Measurements from ENCODE around the gene CD101. TPM values are rescaled to one million over a fixed set of nuclear protein-coding genes. Genes with fewer than 3 reads are reported as not detected.

CD101 gene
- total RNA-seq, 4 donors from 2014 or later = 1.2 to 5.3 (median 2.8) TPM

GRCh38 chr1:116958110-116958509 lies 43.5 kb upstream of the CD101 start:
- Histone ChIP-seq H3K36me3 (peaks cover 25% of the 10 kb centered on the region), H3K9me3 (no peaks in the 10 kb centered on the region), H3K27ac (no peak overlapping the region), H3K4me1 (no peaks in the 10 kb centered on the region), H3K27me3 (no peaks in the 10 kb centered on the region), H3K4me3 (no peak overlapping the region)
- no peak for DNase-seq (ENCODE audit: low spot score in 2 of 2)
- no peak for TF ChIP-seq EP300 (IDR thresholded peaks at IDR 0.05)
- TF ChIP-seq CTCF (IDR thresholded peaks at IDR 0.05) = no peak
- no peak for TF ChIP-seq POLR2A (IDR thresholded peaks at IDR 0.05)
- no peak for TF ChIP-seq POLR2AphosphoS5 (IDR thresholded peaks at IDR 0.05)
- WGBS = 84% methylated on average over 4 of the region's 4 CpGs

GRCh38 chr1:116958977-116959376 lies 42.6 kb upstream of the CD101 start:
- H3K36me3 ChIP-seq = peaks cover 30% of the 10 kb centered on the region
- TF ChIP-seq CTCF (IDR thresholded peaks at IDR 0.05) (no peak), EP300 (IDR thresholded peaks at IDR 0.05) (no peak), POLR2AphosphoS5 (IDR thresholded peaks at IDR 0.05) (no peak), POLR2A (IDR thresholded peaks at IDR 0.05) (no peak)
- no peaks in the 10 kb centered on the region for H3K9me3 ChIP-seq
- no peak overlapping the region for H3K4me3 ChIP-seq
- no peaks in the 10 kb centered on the region for H3K4me1 ChIP-seq
- 79% methylated on average over 2 of the region's 2 CpGs for WGBS
- no peak for DNase-seq (ENCODE audit: low spot score in 2 of 2)
- no peaks in the 10 kb centered on the region for H3K27me3 ChIP-seq
- H3K27ac ChIP-seq = no peak overlapping the region

- DNase-seq (ENCODE audit: low spot score in 2 of 2) = no peak
Observed at GRCh38 chr1:116961606-116962005, 40.0 kb upstream of the CD101 start.

GRCh38 chr1:116962987-116963639 lies 38.4 kb upstream of the CD101 start:
- peaks cover 46% of the 10 kb centered on the region for H3K36me3 ChIP-seq
- no peaks in the 10 kb centered on the region for H3K27me3 ChIP-seq
- no peak overlapping the region for H3K4me3 ChIP-seq
- no peaks in the 10 kb centered on the region for H3K9me3 ChIP-seq
- no peaks in the 10 kb centered on the region for H3K4me1 ChIP-seq
- DNase-seq (ENCODE audit: low spot score in 2 of 2) = no peak
- no peak overlapping the region for H3K27ac ChIP-seq
- no peak for TF ChIP-seq POLR2A (IDR thresholded peaks at IDR 0.05)
- TF ChIP-seq POLR2AphosphoS5 (IDR thresholded peaks at IDR 0.05) = no peak
- TF ChIP-seq EP300 (IDR thresholded peaks at IDR 0.05) = no peak
- no peak for TF ChIP-seq CTCF (IDR thresholded peaks at IDR 0.05)
- WGBS = 70% methylated on average over 4 of the region's 4 CpGs

More at GRCh38 chr1:116961606-116962005, 40.0 kb upstream of the CD101 start:
- Histone ChIP-seq H3K27me3 (no peaks in the 10 kb centered on the region), H3K4me1 (no peaks in the 10 kb centered on the region), H3K4me3 (no peak overlapping the region), H3K36me3 (peaks cover 40% of the 10 kb centered on the region), H3K9me3 (no peaks in the 10 kb centered on the region), H3K27ac (no peak overlapping the region)
- no peak for TF ChIP-seq POLR2A (IDR thresholded peaks at IDR 0.05)
- no peak for TF ChIP-seq EP300 (IDR thresholded peaks at IDR 0.05)
- 96% methylated on average over 6 of the region's 6 CpGs for WGBS

- H3K27me3 ChIP-seq = no peaks in the 10 kb centered on the region
- 94% methylated on average over 11 of the region's 11 CpGs for WGBS
- H3K27ac ChIP-seq = no peak overlapping the region
- H3K9me3 ChIP-seq = no peaks in the 10 kb centered on the region
- peaks cover 3% of the 10 kb centered on the region for H3K4me1 ChIP-seq
- H3K4me3 ChIP-seq = no peak overlapping the region
- DNase-seq (ENCODE audit: low spot score in 2 of 2) = no peak
- TF ChIP-seq POLR2AphosphoS5 (IDR thresholded peaks at IDR 0.05) (no peak), POLR2A (IDR thresholded peaks at IDR 0.05) (no peak), CTCF (IDR thresholded peaks at IDR 0.05) (no peak), EP300 (IDR thresholded peaks at IDR 0.05) (no peak)
- H3K36me3 ChIP-seq = peaks cover 37% of the 10 kb centered on the region
Observed at GRCh38 chr1:116966791-116967190, 34.8 kb upstream of the CD101 start.
